Measurements from ENCODE around the gene PEX14. TPM values are rescaled to one million over a fixed set of nuclear protein-coding genes. Genes with fewer than 3 reads are reported as not detected.

Gene PEX14, protein sequence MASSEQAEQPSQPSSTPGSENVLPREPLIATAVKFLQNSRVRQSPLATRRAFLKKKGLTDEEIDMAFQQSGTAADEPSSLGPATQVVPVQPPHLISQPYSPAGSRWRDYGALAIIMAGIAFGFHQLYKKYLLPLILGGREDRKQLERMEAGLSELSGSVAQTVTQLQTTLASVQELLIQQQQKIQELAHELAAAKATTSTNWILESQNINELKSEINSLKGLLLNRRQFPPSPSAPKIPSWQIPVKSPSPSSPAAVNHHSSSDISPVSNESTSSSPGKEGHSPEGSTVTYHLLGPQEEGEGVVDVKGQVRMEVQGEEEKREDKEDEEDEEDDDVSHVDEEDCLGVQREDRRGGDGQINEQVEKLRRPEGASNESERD
- total RNA-seq = 13.8 TPM

DNA sequence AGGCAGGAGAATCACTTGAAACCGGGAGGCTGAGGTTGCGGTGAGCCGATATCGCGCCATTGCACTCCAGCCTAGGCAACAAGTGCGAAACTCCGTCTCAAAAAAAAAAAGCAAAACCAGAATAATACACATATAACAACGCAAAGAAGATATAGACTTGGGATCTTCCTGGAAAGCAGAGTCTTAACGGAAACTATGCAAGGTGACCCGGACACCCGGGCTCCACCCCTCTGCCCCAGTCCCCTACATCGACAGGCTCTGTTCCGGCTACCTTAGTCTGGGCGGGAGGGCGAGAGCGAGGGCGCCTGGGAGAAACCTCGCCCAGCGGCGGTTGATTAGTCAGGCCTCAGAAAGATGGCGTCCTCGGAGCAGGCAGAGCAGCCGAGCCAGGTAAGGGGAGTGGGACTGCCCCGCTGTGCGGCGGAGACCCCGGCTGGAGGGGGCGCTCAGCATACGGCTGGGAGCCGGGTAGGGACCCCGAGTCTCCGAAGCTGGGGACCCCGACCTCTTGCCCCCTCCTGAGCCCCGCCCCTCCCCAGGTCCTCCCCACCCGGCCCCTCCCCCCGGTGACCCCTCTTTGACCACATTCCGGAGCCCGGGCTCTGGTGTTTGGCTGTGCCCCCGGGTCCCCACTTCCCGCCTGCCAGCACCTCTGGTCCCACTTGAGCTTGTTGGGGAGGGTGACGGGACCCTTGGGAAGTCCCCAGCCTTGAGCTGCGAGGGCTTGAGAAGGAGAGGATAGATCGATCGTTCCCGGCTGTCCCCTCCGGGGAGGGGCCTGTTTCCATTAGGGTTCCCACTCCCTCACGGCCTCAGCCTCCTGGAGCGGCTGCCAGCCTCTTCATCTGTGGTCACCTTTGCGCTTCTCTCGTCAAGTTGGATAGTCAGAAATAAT, at the start of gene PEX14:
Gene PEX14 (plus strand): TSS at position 338 of the 895 bp plus-strand sequence. CDS start 17 bp downstream, at position 355.

DNA sequence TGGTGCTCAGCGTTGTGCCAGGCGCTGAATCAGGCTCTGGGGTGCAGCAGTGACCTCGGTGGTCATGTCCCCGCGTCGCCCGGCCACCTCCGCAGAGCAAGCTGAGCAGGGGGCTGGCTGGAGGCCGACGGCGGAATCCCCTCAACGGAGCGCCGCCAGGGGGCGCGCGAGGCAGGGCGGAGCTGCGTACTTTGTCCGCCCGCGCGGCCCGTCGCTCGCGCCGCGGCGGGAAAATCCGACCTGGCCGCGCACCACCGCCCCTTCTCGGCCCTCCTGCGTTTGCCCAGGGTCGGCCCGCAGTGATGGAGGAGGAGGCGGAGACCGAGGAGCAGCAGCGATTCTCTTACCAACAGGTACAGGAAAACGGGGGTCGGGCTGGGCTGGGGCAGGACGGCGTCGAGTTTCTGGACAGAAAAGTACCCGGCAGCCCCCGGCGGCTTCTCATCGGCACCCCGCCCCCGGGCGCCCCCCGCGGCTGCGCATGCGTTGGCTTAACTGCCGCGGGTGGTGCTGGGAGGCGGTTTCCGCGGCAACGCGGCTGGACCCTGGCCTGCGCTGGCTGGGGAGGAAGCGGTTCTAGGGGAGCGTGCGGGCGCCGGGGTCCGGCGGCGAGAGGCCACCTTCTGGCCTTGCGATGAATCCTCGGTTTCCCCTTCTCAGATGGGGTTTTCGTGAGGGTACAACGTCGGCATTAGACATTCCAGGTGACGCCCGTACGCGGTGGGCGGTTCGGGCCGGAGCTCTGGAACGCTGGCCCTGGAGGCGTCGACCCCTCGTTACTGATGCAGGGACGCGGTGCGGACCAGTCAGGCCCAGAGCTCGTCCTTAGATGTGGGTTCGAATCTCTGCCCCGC, 44.3 kb upstream of the PEX14 start, which contains the start of gene CENPS:
Gene CENPS (plus strand): TSS at position 218 of the 854 bp plus-strand sequence. CDS start 85 bp downstream, at position 303.

DNA sequence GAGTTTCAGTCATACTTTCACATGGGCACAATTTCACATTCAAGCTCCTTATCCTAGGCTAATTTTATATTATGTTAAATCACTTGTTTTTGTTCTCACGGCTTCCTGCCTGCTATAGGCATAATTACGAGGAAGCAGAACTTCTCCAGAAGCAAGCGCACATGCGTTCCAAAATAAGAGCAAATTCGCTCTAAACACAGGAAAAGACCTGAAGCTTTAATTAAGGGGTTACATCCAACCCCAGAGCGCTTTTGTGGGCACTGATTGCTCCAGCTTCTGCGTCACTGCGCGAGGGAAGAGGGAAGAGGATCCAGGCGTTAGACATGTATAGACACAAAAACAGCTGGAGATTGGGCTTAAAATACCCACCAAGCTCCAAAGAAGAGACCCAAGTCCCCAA, 25.0 kb upstream of the PEX14 start, which contains the start of gene CORT:
Gene CORT (plus strand): TSS at position 281 of the 400 bp plus-strand sequence. CDS start 193 bp downstream, outside the sequence.

DNA sequence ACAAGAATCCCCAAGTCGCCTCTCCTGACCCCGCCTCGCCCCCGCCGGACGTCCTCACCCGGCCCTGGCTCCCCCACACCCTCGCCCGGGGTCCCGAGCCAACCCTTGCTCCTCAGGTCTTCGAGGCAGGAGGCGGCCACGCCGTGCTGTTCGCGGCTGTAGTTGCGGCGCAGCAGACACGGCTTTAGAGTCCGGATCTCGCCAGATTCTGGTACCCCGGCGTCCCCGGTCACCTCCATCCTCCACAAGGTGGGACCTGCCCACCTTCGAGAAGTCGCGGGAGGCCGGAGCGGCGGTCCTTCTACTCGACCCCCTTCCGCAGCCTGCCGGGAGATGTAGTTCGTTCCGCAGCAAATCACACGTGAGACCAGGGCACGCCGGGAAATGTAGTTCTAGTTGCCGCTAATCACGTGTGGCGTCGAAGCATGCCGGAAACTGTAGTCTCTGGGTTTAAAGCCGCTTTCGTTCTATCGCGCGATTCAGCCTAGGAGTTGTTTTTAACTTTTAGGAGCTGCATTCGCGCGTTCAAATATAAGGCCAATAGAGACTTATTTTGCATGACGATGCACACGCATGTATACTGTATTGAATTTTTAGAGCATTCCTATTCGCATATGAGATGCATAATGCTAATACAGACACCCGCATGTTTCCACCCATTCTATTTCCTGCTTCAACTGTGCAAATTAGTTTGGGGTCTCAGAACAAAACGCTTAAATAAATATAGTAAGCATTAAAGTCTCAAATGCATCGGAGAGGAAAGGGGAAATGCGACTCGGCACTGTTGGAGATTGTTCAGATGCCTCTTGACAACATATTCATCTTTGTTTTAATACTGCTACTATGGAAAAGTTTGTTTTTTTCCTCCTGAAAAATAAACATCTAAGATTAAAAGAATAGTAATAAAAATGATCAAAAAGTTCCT, 2.3 kb upstream of the PEX14 start, which contains the start of gene DFFA:
Gene DFFA (minus strand): TSS at position 310 of the 925 bp plus-strand sequence. CDS start 71 bp downstream, at position 239.

Small RNAs within 50 kb of the gene (small RNA-seq; reads per million reads assigned to genes)
- gene RN7SL614P (ENCODE audit: low replicate concordance) = not detected

Other genes with a start within 250 kb of the PEX14 start
- 92.0 TPM for gene PGD, start 75.9 kb upstream of the PEX14 start, total RNA-seq
- 7.2 TPM for gene CENPS, start 44.5 kb upstream of the PEX14 start, total RNA-seq
- gene CORT, start 24.9 kb upstream of the PEX14 start, total RNA-seq = 3.8 TPM
- 32.2 TPM for gene DFFA, start 2.4 kb upstream of the PEX14 start, total RNA-seq